ENCODE results near the gene FGD4. TPM values are rescaled to one million over a fixed set of nuclear protein-coding genes. Genes with fewer than 3 reads are reported as not detected.
A peak's percentile ranks its signal among the peaks of the same experiment; 100 is the strongest.
"Not testable (repeated sequence)": the region's sequence is repeated elsewhere in the genome, so short reads cannot be mapped to it uniquely, and the experiment has no call there.

Gene FGD4
- total RNA-seq, 1 donor from 2014 or later, result 1.7 TPM

DNA sequence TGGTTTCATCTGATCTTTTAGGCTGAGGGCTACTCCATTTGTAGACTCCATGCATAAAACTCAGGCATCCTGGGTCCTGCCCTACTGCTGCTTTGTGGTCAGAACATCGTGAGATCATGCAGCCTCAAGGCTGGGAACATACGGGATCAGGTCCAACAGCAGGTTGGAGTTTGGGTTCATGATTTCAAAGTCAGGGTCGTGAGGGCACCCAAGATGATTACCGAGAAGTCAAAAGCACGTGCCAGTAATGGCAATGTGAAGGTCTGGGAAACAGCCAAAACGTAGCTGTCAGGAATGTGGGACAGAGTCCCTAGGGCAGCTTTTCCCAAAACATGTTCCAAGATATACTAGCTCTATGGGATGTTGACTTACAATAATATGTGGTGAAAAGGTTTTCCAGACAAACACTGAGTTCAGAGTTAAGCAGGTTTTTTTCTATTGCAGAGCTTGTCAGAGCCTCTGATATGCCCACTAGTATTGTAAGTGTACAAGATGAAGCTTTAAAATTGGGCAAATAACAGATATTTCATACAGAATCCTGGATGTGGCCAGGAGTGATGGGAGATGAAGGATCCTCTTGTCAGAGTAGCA is 149.4 kb downstream of the FGD4 start:
- H3K9me3 Mint-ChIP-seq, result no peaks in the 10 kb centered on the region
- no peak for DNase-seq (ENCODE audit: low spot score)
- H3K27ac Mint-ChIP-seq, result no peak overlapping the region
- peaks cover 2% of the 10 kb centered on the region for H3K27me3 Mint-ChIP-seq (ENCODE audit: low read depth)
- peaks cover 2% of the 10 kb centered on the region for H3K4me1 Mint-ChIP-seq (ENCODE audit: low read depth)
- H3K4me3 Mint-ChIP-seq (ENCODE audit: low read depth), result no peak overlapping the region
- H3K36me3 Mint-ChIP-seq (ENCODE audit: low read depth), result no peaks in the 10 kb centered on the region
- intact Hi-C loops (cut with micrococcal nuclease), result no loop called here

DNA sequence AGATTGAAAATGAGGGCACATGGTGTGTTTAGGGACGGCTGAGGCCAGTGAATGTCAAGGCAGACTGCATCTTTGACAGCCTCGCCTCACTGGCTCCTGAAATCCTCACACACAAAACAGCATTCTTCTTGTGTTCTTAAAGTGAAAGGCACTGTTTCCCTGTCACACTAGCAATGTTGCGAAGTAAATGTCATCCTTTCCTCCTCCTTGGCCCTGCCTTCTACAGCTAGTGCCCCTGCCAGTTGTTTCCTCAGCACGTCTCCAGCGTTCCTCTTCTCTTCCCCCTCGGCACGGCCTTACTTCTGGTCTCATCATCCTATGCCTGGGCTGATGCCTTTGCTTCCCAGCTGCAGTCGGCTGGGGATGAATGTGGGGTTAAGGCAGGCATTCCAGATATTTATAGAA is 150.3 kb downstream of the FGD4 start:
- intact Hi-C loops (cut with micrococcal nuclease), result no loop called here
- Mint-ChIP-seq H3K4me1 (ENCODE audit: low read depth) (peaks cover 2% of the 10 kb centered on the region), H3K9me3 (no peaks in the 10 kb centered on the region), H3K27ac (no peak overlapping the region), H3K36me3 (ENCODE audit: low read depth) (no peaks in the 10 kb centered on the region), H3K27me3 (ENCODE audit: low read depth) (peaks cover 2% of the 10 kb centered on the region), H3K4me3 (ENCODE audit: low read depth) (no peak overlapping the region)
- DNase-seq (ENCODE audit: low spot score), result no peak

- Mint-ChIP-seq H3K36me3 (ENCODE audit: low read depth) (no peaks in the 10 kb centered on the region), H3K27ac (no peak overlapping the region), H3K4me3 (ENCODE audit: low read depth) (no peak overlapping the region), H3K4me1 (ENCODE audit: low read depth) (no peaks in the 10 kb centered on the region), H3K9me3 (no peaks in the 10 kb centered on the region), H3K27me3 (ENCODE audit: low read depth) (peaks cover 2% of the 10 kb centered on the region)
- intact Hi-C loops (cut with micrococcal nuclease), result no loop called here
- DNase-seq (ENCODE audit: low spot score), result no peak
Measured at GRCh38 chr12:32551058-32551457, 151.7 kb downstream of the FGD4 start.

GRCh38 chr12:32558903-32559302 is 159.5 kb downstream of the FGD4 start:
- H3K9me3 Mint-ChIP-seq, result peaks cover 6% of the 10 kb centered on the region
- peaks cover 31% of the 10 kb centered on the region for H3K4me1 Mint-ChIP-seq (ENCODE audit: low read depth)
- DNase-seq (ENCODE audit: low spot score), result no peak
- H3K36me3 Mint-ChIP-seq (ENCODE audit: low read depth), result peaks cover 6% of the 10 kb centered on the region
- H3K27me3 Mint-ChIP-seq (ENCODE audit: low read depth), result no peaks in the 10 kb centered on the region
- intact Hi-C loops (cut with micrococcal nuclease), result loop anchor here (5.0 kb wide), 1 partner anchor 98 kb away; no protein-coding TSS in a partner anchor
- H3K27ac Mint-ChIP-seq, result no peak overlapping the region
- no peak overlapping the region for H3K4me3 Mint-ChIP-seq (ENCODE audit: low read depth)

DNA sequence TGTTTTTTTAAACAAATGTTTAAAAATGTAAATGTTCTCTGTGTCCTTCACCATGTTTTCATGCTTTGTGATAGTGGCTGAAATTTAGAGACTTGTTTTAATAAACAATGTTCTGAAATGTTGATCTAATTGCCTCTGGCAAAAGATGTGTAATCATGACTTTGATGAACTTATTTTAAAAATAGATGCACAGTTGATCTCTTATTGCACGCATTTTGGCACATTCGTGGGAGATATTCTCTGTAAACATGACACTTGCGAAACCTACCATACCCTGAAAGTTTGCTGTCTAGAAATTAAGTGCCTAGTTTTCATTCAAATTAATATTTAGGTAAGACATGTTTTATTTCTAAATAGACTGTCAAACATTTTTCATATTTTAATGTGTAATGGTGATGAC is 160.1 kb downstream of the FGD4 start:
- H3K9me3 Mint-ChIP-seq, result peaks cover 6% of the 10 kb centered on the region
- H3K27ac Mint-ChIP-seq, result peak overlapping the region; percentile 72
- intact Hi-C loops (cut with micrococcal nuclease), result loop anchor here (5.0 kb wide), 1 partner anchor 98 kb away; no protein-coding TSS in a partner anchor
- H3K4me1 Mint-ChIP-seq (ENCODE audit: low read depth), result peaks cover 33% of the 10 kb centered on the region
- H3K4me3 Mint-ChIP-seq (ENCODE audit: low read depth), result no peak overlapping the region
- DNase-seq (ENCODE audit: low spot score), result no peak
- H3K36me3 Mint-ChIP-seq (ENCODE audit: low read depth), result peaks cover 6% of the 10 kb centered on the region
- no peaks in the 10 kb centered on the region for H3K27me3 Mint-ChIP-seq (ENCODE audit: low read depth)

- peaks cover 35% of the 10 kb centered on the region for H3K4me1 Mint-ChIP-seq (ENCODE audit: low read depth)
- intact Hi-C loops (cut with micrococcal nuclease), result no loop called here
- peaks cover 6% of the 10 kb centered on the region for H3K36me3 Mint-ChIP-seq (ENCODE audit: low read depth)
- no peaks in the 10 kb centered on the region for H3K27me3 Mint-ChIP-seq (ENCODE audit: low read depth)
- no peak for DNase-seq (ENCODE audit: low spot score)
- H3K27ac Mint-ChIP-seq, result peak overlapping the region; percentile 68
- peaks cover 6% of the 10 kb centered on the region for H3K9me3 Mint-ChIP-seq
- H3K4me3 Mint-ChIP-seq (ENCODE audit: low read depth), result no peak overlapping the region
Measured at GRCh38 chr12:32560520-32560919, 161.2 kb downstream of the FGD4 start.

DNA sequence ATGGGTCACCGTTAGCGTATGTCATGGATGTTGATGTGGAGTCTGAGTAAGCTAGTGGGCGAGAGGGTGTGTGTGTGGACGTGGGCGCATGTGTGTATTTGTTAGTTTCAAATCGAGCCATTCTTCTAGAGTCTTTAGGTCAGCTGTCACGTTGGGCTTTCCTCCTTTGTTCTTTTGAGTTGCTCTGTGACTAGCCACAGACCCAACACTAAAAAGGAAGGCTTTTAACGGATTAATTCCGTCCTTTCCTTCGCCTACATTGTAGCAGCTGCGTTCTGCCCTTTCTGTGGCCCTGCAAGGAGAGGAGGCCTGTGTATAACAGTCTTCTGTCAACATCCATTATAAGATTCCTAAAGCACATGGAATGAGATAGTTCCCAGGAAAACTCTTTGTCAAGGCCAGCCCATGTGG is 162.6 kb downstream of the FGD4 start:
- H3K27me3 Mint-ChIP-seq (ENCODE audit: low read depth), result no peaks in the 10 kb centered on the region
- intact Hi-C loops (cut with micrococcal nuclease), result loop anchor here (1.0 kb wide), 3 partner anchors 21 to 42 kb away; no protein-coding TSS in a partner anchor
- DNase-seq (ENCODE audit: low spot score), result no peak
- H3K4me3 Mint-ChIP-seq (ENCODE audit: low read depth), result no peak overlapping the region
- H3K9me3 Mint-ChIP-seq, result peaks cover 6% of the 10 kb centered on the region
- peaks cover 6% of the 10 kb centered on the region for H3K36me3 Mint-ChIP-seq (ENCODE audit: low read depth)
- H3K4me1 Mint-ChIP-seq (ENCODE audit: low read depth), result peaks cover 36% of the 10 kb centered on the region
- peak overlapping the region; percentile 73 for H3K27ac Mint-ChIP-seq

- H3K27ac Mint-ChIP-seq, result peak overlapping the region; percentile 73
- intact Hi-C loops (cut with micrococcal nuclease), result loop anchor here (1.0 kb wide), 1 partner anchor 21 kb away; no protein-coding TSS in a partner anchor
- H3K27me3 Mint-ChIP-seq (ENCODE audit: low read depth); H3K9me3 Mint-ChIP-seq; DNase-seq (ENCODE audit: low spot score); H3K4me3 Mint-ChIP-seq (ENCODE audit: low read depth); H3K36me3 Mint-ChIP-seq (ENCODE audit: low read depth): not testable (repeated sequence)
- H3K4me1 Mint-ChIP-seq (ENCODE audit: low read depth), result peaks cover 41% of the 10 kb centered on the region
Measured at GRCh38 chr12:32562413-32562812, 163.1 kb downstream of the FGD4 start.

GRCh38 chr12:32566663-32567295 is 167.4 kb downstream of the FGD4 start:
- Mint-ChIP-seq H3K4me1 (ENCODE audit: low read depth) (peaks cover 22% of the 10 kb centered on the region), H3K9me3 (peaks cover 5% of the 10 kb centered on the region), H3K27me3 (ENCODE audit: low read depth) (no peaks in the 10 kb centered on the region), H3K4me3 (ENCODE audit: low read depth) (no peak overlapping the region), H3K27ac (no peak overlapping the region), H3K36me3 (ENCODE audit: low read depth) (peaks cover 5% of the 10 kb centered on the region)
- DNase-seq (ENCODE audit: low spot score), result no peak
- intact Hi-C loops (cut with micrococcal nuclease), result no loop called here

DNA sequence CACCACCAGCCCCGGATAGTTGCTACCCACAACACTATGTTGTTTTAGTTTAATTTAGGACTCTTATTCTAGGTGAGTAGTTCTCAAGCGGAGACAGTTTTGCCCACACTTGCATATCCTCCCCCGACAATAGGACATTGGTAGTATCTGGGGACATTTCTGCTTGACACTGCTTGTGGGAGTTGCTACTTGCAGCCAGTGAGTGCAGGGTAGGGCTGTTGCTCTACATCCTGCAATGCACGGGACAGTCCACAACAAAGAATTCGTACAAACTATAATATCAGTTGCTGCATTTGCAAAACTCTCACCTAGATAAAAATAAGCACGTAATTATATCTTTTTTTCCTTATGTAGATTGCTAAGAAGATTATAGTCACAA is 167.9 kb downstream of the FGD4 start:
- H3K36me3 Mint-ChIP-seq (ENCODE audit: low read depth), result no peaks in the 10 kb centered on the region
- no peaks in the 10 kb centered on the region for H3K9me3 Mint-ChIP-seq
- H3K4me1 Mint-ChIP-seq (ENCODE audit: low read depth), result peaks cover 17% of the 10 kb centered on the region
- intact Hi-C loops (cut with micrococcal nuclease), result no loop called here
- DNase-seq (ENCODE audit: low spot score), result no peak
- H3K4me3 Mint-ChIP-seq (ENCODE audit: low read depth), result no peak overlapping the region
- H3K27ac Mint-ChIP-seq, result no peak overlapping the region
- H3K27me3 Mint-ChIP-seq (ENCODE audit: low read depth), result no peaks in the 10 kb centered on the region

DNA sequence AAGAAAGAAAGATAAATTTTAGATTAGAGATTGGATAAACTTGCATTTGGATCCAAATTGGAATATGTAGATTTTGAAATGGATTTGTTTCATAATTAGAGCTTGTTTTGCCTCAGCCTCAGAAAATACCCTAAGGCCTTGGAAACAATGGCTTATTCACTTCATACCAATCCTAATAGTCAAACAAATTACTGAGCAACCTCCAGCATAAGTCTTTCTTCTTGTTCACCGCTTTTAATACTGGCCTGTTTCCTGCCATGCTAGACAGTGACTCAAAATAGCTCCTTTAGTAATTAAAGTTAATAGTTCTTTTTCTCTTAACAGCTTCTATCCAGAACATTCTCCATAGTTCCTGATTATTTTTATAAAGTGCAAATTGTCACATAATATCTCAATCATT is 168.9 kb downstream of the FGD4 start:
- Mint-ChIP-seq H3K4me3 (ENCODE audit: low read depth) (no peak overlapping the region), H3K27ac (no peak overlapping the region), H3K27me3 (ENCODE audit: low read depth) (no peaks in the 10 kb centered on the region), H3K9me3 (no peaks in the 10 kb centered on the region), H3K36me3 (ENCODE audit: low read depth) (no peaks in the 10 kb centered on the region), H3K4me1 (ENCODE audit: low read depth) (peaks cover 17% of the 10 kb centered on the region)
- intact Hi-C loops (cut with micrococcal nuclease), result no loop called here
- DNase-seq (ENCODE audit: low spot score), result no peak

- Mint-ChIP-seq H3K27ac (no peak overlapping the region), H3K9me3 (no peaks in the 10 kb centered on the region), H3K36me3 (ENCODE audit: low read depth) (no peaks in the 10 kb centered on the region)
Measured at GRCh38 chr12:32569259-32569658, 169.9 kb downstream of the FGD4 start.

DNA sequence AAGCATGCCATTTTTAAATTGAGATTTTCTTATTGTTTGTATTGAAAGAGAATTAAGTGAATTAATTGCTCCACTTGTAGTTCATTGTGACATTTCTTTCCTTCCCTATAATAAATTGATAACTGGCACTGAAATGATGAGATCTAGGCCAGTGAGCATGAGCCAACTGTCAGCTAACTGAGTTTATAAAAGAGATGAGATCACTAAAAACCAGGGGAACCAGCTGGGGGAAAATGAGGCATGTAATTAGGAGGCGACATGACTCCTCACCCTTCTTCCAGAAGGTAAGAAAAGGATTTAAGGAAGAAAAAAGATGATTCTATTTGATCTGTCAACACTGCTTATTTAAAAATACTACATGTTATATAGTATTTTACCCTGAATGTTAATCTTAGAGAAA is 175.2 kb downstream of the FGD4 start:
- H3K27ac Mint-ChIP-seq, result no peak overlapping the region
- no peak overlapping the region for H3K4me3 Mint-ChIP-seq (ENCODE audit: low read depth)
- H3K4me1 Mint-ChIP-seq (ENCODE audit: low read depth), result peaks cover under 1% of the 10 kb centered on the region
- no peak for DNase-seq (ENCODE audit: low spot score)
- H3K27me3 Mint-ChIP-seq (ENCODE audit: low read depth), result peaks cover 6% of the 10 kb centered on the region
- H3K9me3 Mint-ChIP-seq, result peaks cover 12% of the 10 kb centered on the region
- peaks cover 4% of the 10 kb centered on the region for H3K36me3 Mint-ChIP-seq (ENCODE audit: low read depth)
- intact Hi-C loops (cut with micrococcal nuclease), result no loop called here

More at GRCh38 chr12:32569259-32569658, 169.9 kb downstream of the FGD4 start:
- no peak overlapping the region for H3K4me3 Mint-ChIP-seq (ENCODE audit: low read depth)
- no peaks in the 10 kb centered on the region for H3K27me3 Mint-ChIP-seq (ENCODE audit: low read depth)
- H3K4me1 Mint-ChIP-seq (ENCODE audit: low read depth), result peaks cover 17% of the 10 kb centered on the region
- no peak for DNase-seq (ENCODE audit: low spot score)
- intact Hi-C loops (cut with micrococcal nuclease), result no loop called here

Measured in activated T-helper 2 cell treated with anti-CD3 and anti-CD28 coated beads, Interferon-gamma antibody, Interleukin-2, Interleukin-4, amounts not matched to agents 10 μg/mL and 5 μg/mL and 100 μg/mL, durations not matched to agents 14 hours and 24 hours and 36 hours (primary cell).